ENCODE results near the gene SF3B2. TPM values are rescaled to one million over a fixed set of nuclear protein-coding genes. Genes with fewer than 3 reads are reported as not detected.
A peak's percentile ranks its signal among the peaks of the same experiment; 100 is the strongest.

Gene SF3B2
- polyA plus RNA-seq, 3 donors, result 32.1 to 107 (median 52.6) TPM

DNA sequence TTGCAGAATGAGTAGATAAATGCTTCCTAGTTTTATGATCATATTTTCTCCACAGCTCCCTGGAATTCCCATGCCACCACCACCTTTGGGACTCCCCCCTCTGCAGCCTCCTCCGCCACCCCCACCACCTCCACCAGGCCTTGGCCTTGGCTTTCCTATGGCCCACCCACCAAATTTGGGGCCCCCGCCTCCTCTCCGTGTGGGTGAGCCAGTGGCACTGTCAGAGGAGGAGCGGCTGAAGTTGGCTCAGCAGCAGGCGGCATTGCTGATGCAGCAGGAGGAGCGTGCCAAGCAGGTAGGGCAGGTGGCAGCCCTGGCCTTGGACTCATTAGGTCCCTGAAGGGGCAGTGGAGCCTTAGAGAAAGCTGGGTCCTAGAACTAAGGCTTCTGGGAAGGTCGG lies 2.9 kb downstream of the SF3B2 start:
- Histone ChIP-seq H3K79me2 (ENCODE audit: insufficient read depth, low read length) (peaks cover 46% of the 10 kb centered on the region), H3K4me1 (ENCODE audit: control insufficient read depth in 1 of 2, insufficient read depth in 2 of 2, low read length in 2 of 2) (peaks cover 16 to 26% of the 10 kb centered on the region in 2 donors), H3K4me3 (replicated peaks in 1 of 3; ENCODE audit: low read depth in 2 of 3, low read length in 3 of 3) (no peak overlapping the region), H4K20me1 (ENCODE audit: insufficient read depth, low read length) (peaks cover 10% of the 10 kb centered on the region), H3K27me3 (ENCODE audit: control insufficient read depth in 2 of 2, insufficient read depth in 2 of 2, low read length in 2 of 2) (no peaks in the 10 kb centered on the region), H2AFZ (ENCODE audit: insufficient read depth, low read depth, low read length, poor library complexity, severe bottlenecking) (no peak overlapping the region), H3K9me3 (replicated peaks in 1 of 2; ENCODE audit: control insufficient read depth in 1 of 2, insufficient read depth in 1 of 2, low read length in 2 of 2) (no peaks in the 10 kb centered on the region), H3K27ac (ENCODE audit: low read depth in 1 of 2, low read length in 2 of 2) (no peak overlapping the region), H3K9ac (ENCODE audit: insufficient read depth, low read length, poor library complexity, severe bottlenecking) (no peak overlapping the region), H3K4me2 (replicated peaks; ENCODE audit: extremely low read depth, low read length, poor library complexity, severe bottlenecking) (no peak overlapping the region), H3K36me3 (replicated peaks in 1 of 2; ENCODE audit: control insufficient read depth in 1 of 2, insufficient read depth in 2 of 2, low read length in 2 of 2) (peaks cover 52 to 59% of the 10 kb centered on the region in 2 donors)
- Mint-ChIP-seq H3K27me3 (ENCODE audit: low read depth in 3 of 3) (peaks cover 0 to 1% (median 0%) of the 10 kb centered on the region in 3 donors), H3K27ac (peak overlapping the region in 1 of 7 donors; percentile 28), H3K9me3 (peaks cover 0 to 2% (median 0%) of the 10 kb centered on the region in 7 donors), H3K4me3 (no peak overlapping the region), H3K36me3 (peaks cover 50 to 67% of the 10 kb centered on the region in 2 donors), H3K4me1 (peaks cover 20% of the 10 kb centered on the region)
- WGBS (ENCODE audit: insufficient coverage), result 98% methylated on average over 6 of the region's 7 CpGs
- DNase-seq, result no peak
- TF ChIP-seq, protein P1, sequence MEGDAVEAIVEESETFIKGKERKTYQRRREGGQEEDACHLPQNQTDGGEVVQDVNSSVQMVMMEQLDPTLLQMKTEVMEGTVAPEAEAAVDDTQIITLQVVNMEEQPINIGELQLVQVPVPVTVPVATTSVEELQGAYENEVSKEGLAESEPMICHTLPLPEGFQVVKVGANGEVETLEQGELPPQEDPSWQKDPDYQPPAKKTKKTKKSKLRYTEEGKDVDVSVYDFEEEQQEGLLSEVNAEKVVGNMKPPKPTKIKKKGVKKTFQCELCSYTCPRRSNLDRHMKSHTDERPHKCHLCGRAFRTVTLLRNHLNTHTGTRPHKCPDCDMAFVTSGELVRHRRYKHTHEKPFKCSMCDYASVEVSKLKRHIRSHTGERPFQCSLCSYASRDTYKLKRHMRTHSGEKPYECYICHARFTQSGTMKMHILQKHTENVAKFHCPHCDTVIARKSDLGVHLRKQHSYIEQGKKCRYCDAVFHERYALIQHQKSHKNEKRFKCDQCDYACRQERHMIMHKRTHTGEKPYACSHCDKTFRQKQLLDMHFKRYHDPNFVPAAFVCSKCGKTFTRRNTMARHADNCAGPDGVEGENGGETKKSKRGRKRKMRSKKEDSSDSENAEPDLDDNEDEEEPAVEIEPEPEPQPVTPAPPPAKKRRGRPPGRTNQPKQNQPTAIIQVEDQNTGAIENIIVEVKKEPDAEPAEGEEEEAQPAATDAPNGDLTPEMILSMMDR (IDR thresholded peaks at IDR 0.05), result no peak
- intact Hi-C loops (cut with micrococcal nuclease), result no loop called here

DNA sequence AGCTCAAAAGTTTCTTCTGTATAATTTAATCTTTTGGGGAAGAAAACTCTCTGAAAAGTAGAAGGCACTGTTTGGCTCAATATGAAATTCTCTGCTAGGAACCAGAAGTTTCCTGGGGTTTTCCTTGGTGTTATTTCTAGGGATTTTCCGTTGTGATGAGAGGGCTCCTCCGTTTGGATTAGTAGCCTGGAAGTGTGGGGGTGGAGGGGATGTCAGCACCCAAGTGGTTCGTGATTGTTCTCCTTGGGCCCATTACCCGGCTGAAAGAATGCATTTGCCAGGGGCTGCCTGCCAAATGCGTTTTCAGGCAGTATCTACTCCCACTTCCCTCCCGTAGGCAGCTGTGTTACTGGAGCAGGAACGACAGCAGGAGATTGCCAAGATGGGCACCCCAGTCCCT lies 4.3 kb downstream of the SF3B2 start:
- intact Hi-C loops (cut with micrococcal nuclease), result no loop called here
- H3K36me3 Mint-ChIP-seq, result peaks cover 65 to 82% of the 10 kb centered on the region in 2 donors
- DNase-seq, result no peak
- no peak overlapping the region for H3K4me2 ChIP-seq (replicated peaks; ENCODE audit: extremely low read depth, low read length, poor library complexity, severe bottlenecking)
- peaks cover 10 to 17% of the 10 kb centered on the region in 2 donors for H3K4me1 ChIP-seq (ENCODE audit: control insufficient read depth in 1 of 2, insufficient read depth in 2 of 2, low read length in 2 of 2)
- H3K4me3 ChIP-seq (replicated peaks in 1 of 3; ENCODE audit: low read depth in 2 of 3, low read length in 3 of 3), result no peak overlapping the region
- H3K9me3 ChIP-seq (replicated peaks in 1 of 2; ENCODE audit: control insufficient read depth in 1 of 2, insufficient read depth in 1 of 2, low read length in 2 of 2), result no peaks in the 10 kb centered on the region
- H3K9me3 Mint-ChIP-seq, result peaks cover 0 to 2% (median 0%) of the 10 kb centered on the region in 7 donors
- no peak overlapping the region for H3K27ac ChIP-seq (ENCODE audit: low read depth in 1 of 2, low read length in 2 of 2)
- TF ChIP-seq, protein P1 (IDR thresholded peaks at IDR 0.05), result no peak
- no peak overlapping the region for H2AFZ ChIP-seq (ENCODE audit: insufficient read depth, low read depth, low read length, poor library complexity, severe bottlenecking)
- H3K4me1 Mint-ChIP-seq, result peaks cover 11% of the 10 kb centered on the region
- H3K4me3 Mint-ChIP-seq, result no peak overlapping the region
- H3K27me3 Mint-ChIP-seq (ENCODE audit: low read depth in 3 of 3), result peaks cover 0 to 1% (median 0%) of the 10 kb centered on the region in 3 donors
- H3K9ac ChIP-seq (ENCODE audit: insufficient read depth, low read length, poor library complexity, severe bottlenecking), result no peak overlapping the region
- H4K20me1 ChIP-seq (ENCODE audit: insufficient read depth, low read length), result peaks cover 10% of the 10 kb centered on the region
- H3K27me3 ChIP-seq (ENCODE audit: control insufficient read depth in 2 of 2, insufficient read depth in 2 of 2, low read length in 2 of 2), result no peaks in the 10 kb centered on the region
- H3K79me2 ChIP-seq (ENCODE audit: insufficient read depth, low read length), result peaks cover 46% of the 10 kb centered on the region
- peak overlapping the region in 3 of 7 donors; percentile 17 to 50 (median 46) for H3K27ac Mint-ChIP-seq
- peaks cover 67 to 73% of the 10 kb centered on the region in 2 donors for H3K36me3 ChIP-seq (replicated peaks in 1 of 2; ENCODE audit: control insufficient read depth in 1 of 2, insufficient read depth in 2 of 2, low read length in 2 of 2)
- WGBS (ENCODE audit: insufficient coverage), result 98% methylated on average over 5 of the region's 7 CpGs

Data from CD14-positive monocyte (primary cell).